HT-29 (cell line): ENCODE results near the gene TRPC1. TPM values are rescaled to one million over a fixed set of nuclear protein-coding genes. Genes with fewer than 3 reads are reported as not detected.

Experiments
- DNase-seq: peaks from one replicate; pipeline ENCODE4 v3.0.0-alpha.2; 2015; ENCODE audit warnings: low spot score
- small RNA-seq: library from RNA; depleted of rRNA; stranded (forward); fragments of <200 nt; gene quantifications from one replicate; pipeline ENCODE3, GENCODE V24; 2014
- total RNA-seq: library from RNA; depleted of rRNA; stranded (reverse); fragments of >200 nt; shearing (Covaris generic); gene quantifications from 2 replicates; pipeline ENCODE4 v1.2.3, GENCODE V29; 2014; rRNA removed

Gene TRPC1
- total RNA-seq, 1 experiment from 2014 or later = 0.10 TPM

DNA sequence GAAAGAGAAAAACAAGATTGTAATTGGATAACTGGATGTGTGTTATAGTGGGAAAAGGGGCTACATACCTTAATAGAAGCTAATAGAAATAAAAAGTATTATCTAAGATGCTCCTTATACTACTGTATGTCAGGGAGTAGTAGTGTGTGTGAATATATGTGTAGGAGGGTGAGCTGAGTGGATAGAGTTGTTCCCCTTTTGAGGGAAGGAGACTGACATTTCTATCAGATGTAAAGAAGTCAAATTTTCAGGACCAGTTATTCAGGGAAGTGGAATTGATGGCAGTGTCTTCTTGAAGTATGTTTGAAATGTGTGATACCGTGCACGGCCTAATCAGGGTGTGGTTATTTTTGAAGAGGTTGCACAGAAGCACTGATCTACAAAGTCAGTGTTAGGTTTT is 116.0 kb downstream of the TRPC1 start:
- no peak for DNase-seq

DNA sequence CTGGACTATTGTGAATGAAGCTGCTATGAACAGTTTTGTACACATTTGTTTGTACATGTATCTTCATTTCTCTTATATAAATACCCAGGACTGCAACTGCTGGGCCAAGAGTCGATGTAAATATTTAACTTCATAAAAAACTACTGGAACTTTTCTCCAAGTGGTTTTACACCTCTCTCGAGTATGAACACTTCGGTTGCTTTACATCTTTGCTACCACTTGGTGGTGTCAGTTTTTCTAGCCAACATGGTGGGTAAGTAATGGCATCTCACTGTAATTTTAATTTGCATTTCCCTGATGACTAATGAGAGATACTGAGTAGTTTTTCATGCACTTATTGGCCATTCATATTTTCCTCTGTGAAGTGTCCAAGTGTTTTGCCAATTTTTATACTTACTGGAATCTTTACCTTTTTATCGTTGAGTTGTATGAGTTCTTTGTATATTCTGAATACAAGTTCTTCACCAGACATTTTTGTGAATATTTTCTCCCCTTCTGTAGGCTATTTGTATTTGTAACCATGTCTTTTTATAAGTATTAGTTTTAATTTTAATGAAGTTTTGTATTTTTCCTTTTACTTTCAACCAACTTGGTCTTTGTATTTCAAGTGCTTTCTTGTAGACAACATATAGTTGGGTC is 120.6 kb downstream of the TRPC1 start:
- peak; percentile 76 for DNase-seq

DNA sequence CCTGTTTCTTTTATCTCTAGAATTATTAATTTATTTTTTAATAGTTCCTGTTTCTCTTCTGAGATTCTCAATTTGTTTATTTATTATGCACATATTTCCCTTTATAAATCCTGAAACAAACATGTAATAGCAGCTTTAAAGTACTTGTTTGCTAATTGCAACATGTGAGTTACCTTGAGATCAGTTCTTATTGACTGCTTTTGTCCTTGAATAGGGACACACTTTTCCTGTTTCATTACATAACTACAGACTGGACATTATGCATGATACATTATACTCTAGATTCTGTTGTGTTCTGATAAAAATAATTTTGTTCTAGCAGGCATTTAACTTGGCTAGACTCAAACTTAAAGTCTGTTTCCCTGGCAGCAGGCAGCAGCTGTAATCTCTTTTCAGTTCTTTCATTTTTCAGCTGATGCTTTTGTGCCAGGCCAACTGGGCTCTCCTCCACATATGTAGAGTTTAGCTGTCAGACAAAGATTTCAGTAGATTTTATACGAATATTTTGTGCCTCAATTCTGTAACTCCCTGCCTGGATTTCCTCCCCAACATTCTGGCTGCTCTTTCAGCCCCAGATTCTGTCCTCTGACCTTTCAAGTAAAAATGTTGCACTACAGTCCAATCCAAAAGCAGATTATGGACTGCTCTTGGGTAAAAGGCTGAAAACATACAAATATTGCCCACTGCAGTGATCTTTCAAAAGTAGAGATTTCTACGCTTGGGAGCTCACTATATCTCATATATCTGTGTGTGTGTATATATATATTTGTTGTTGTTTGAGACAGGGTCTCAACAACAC is 123.1 kb downstream of the TRPC1 start:
- no peak for DNase-seq

DNA sequence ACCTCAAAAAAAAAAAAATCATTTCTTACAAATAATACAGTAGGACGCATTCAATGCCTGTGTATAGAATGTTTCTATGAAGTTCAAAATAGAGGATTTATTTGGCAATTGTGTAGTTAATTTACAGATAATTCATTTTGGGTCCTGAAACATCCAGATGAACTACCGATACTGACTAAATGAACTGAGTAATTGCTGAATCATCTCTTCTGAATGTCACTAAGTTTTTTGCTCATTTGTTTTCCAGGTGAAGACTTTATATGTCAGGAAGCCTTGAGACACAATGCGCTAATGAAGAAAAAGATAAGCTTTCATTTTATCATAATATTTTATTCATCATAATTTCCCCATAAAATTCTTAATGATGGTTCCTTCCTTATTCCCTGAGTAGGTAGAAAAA is 125.3 kb downstream of the TRPC1 start:
- no peak for DNase-seq

DNA sequence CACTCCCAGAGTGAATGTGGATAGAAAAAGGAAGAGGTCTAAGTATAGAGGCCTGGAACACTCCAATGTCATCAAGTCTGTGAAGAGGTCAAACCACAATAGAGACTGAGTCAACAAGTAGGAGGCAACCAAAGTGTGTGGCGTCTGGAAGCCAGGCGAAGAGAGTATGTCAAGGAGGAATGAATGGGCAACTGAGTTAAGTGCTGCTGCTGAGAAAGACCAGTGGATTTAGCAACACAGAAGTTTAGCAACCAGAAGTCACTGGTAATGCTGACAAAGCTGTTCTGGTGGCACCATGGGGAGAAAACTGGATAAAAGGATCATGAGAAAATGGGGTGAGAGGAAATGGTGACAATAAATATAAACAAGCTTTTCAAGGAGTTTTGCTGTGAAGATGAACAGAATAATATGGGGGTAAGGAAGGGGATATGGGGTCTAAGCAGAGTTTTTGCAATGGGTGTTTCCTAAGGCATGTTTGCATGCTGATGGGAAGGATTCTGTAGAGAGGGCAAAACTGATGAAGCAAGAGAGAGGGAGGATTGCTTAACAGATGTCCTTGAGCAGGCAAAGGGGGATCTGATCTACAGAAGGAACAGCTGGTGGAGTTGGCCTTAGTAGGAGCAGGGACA is 126.7 kb downstream of the TRPC1 start:
- peak; percentile 72 for DNase-seq

DNA sequence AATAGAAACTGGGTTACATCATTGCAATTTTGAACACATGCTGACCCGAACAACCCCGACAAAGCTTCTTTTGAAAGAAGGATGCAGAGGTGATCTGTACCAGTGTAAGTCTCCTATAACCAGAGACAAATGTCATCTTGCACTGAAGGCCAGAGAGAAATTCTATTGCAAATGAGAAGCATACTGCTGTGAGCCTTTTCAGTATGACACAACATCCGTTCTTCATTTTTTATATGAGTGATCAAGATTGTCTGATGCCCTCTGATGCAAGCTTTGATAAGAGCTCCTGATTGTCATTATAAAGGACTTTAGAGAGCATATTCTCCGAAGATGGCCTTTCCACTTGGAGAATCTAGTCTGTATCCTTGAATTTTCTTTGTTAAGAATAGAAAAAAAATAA is 128.2 kb downstream of the TRPC1 start:
- DNase-seq = no peak

DNA sequence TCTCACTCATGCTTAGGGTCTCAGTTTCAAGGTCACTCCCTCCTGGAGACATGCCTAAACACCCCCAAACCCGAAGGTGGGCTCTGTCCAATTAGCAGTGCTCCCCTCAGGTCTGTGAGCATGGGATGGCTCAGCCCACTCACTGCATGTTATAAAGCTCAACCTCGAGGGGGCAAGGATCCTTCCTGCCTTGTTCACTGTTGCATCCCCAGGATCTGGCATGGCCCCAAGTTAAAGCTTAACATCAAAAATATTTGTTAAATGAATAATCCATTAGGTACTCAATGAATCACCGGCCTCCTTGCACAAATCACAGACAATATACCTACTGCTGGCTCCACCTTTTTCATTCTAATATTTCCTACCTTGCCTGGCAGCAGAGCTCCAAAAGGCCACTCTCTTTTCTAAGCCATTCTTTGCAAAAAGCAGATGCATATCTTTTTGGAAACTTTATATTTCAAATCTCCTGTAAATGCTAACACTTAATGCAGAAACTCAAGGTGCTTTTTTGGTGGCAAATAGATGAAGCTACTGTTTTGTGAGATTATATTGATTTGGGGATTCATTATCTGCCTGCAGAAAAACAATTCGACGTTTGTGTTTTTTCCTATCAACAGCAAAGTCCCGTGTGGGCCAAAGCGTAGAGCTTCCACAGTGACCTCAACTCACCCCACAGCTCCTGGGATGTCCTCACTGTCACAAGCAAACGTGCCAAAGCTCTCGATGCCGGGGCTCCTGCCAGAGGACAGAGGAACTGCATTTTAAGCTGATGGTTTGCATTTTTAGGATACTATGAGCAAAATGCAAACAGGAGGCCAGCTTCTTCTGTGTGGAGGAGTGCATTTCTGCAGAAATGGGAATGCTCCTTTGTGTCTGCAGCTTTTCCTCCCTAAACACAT is 129.7 kb downstream of the TRPC1 start:
- peak; percentile 89 for DNase-seq

DNA sequence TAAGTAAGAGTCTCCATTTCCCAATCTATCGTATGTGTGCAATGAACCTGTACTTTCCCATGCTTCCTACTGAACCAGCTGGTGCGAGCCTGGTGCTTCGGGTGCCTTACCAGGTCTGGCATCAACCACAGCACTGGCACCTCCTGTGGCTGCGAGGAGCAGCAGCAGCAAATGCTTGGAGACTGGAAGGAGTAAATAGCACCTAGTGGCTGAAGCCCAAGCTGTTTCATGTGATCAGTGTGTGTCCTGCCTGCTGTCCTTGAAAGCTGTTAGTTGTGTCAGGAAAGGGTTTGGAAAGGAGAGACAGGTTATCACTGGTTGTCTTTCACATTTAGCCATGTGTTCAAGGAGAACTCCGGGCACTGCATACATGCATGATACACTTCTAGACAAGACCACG is 133.2 kb downstream of the TRPC1 start:
- DNase-seq = peak; percentile 86

Small RNAs within 50 kb of the gene (small RNA-seq; reads per million reads assigned to genes)
- gene RNU7-47P = not detected

Other genes with a start within 250 kb of the TRPC1 start
- gene ATR, start 145.3 kb upstream of the TRPC1 start, total RNA-seq = 12.9 and 15.4 TPM in 2 replicates
- gene PLS1, start 127.6 kb upstream of the TRPC1 start, total RNA-seq = 38.5 and 40.3 TPM in 2 replicates
- gene PCOLCE2, start 165.0 kb downstream of the TRPC1 start, total RNA-seq = 4.9 and 6.2 TPM in 2 replicates
- not detected in 2 replicates for gene PAQR9, start 239.6 kb downstream of the TRPC1 start, total RNA-seq